ENCODE results near the gene ALG6. TPM values are rescaled to one million over a fixed set of nuclear protein-coding genes. Genes with fewer than 3 reads are reported as not detected.

Gene ALG6
- total and polyA plus RNA-seq, 7 donors: 3.3 to 6.9 (median 4.2) TPM

DNA sequence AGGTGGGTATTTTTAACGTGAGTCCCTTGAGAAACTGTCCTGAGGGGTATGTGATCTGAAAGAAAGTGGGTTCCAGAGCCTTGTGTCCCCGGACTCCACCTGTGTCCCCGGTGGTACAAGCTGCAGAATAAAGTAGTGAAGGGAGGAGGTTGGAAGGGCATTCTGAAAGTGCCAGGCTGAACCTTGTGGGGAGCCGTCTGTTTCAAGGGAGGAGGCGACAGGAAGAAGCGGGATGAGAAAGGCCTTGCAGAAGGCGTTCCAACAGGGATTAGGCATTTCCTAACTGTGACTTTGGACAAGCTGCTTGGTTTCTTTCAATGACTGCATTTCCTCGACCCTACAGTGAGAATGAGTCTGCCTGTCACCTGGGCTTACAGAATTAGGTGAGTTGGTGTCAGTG, 39.3 kb upstream of the ALG6 start:
- intact Hi-C loops (cut with DNase I): loop anchor here in 1 of 2 donors (10.0 kb wide), 1 partner anchor 117 kb away; no protein-coding TSS in a partner anchor
- H3K27me3 ChIP-seq (ENCODE audit: insufficient read depth in 3 of 3, low read length in 2 of 3): peaks cover 3 to 99% (median 52%) of the 10 kb centered on the region in 3 donors

GRCh38 chr1:63328781-63329180, 38.6 kb upstream of the ALG6 start:
- Histone ChIP-seq H3K27me3 (ENCODE audit: insufficient read depth in 3 of 3, low read length in 2 of 3) (peaks cover 3 to 99% (median 51%) of the 10 kb centered on the region in 3 donors), H3K4me3 (no peak overlapping the region), H3K4me1 (peaks cover 11% of the 10 kb centered on the region), H3K27ac (no peak overlapping the region), H3K36me3 (ENCODE audit: insufficient read depth in 1 of 2, low read depth in 1 of 2) (no peaks in the 10 kb centered on the region), H3K9me3 (no peaks in the 10 kb centered on the region)
- DNase-seq (no peak), ATAC-seq (no peak)
- intact Hi-C loops (cut with DNase I): loop anchor here (1.0 to 10.0 kb wide), 2 partner anchors 34 to 116 kb away; no protein-coding TSS in a partner anchor
- TF ChIP-seq CTCF (IDR thresholded peaks at IDR 0.05): no peak
- 86 to 92% (median 90%) methylated on average over 9 of the region's 9 CpGs for WGBS, 3 donors

More for the DNA sequence above, 39.3 kb upstream of the ALG6 start:
- H3K9me3 ChIP-seq: no peaks in the 10 kb centered on the region
- no peak for DNase-seq
- H3K36me3 ChIP-seq (ENCODE audit: insufficient read depth in 1 of 2, low read depth in 1 of 2): no peaks in the 10 kb centered on the region
- no peak overlapping the region for H3K27ac ChIP-seq
- peaks cover 11% of the 10 kb centered on the region for H3K4me1 ChIP-seq
- TF ChIP-seq CTCF (IDR thresholded peaks at IDR 0.05): no peak
- no peak for ATAC-seq
- 64 to 73% (median 70%) methylated on average over 8 of the region's 8 CpGs for WGBS, 3 donors
- no peak overlapping the region for H3K4me3 ChIP-seq

DNA sequence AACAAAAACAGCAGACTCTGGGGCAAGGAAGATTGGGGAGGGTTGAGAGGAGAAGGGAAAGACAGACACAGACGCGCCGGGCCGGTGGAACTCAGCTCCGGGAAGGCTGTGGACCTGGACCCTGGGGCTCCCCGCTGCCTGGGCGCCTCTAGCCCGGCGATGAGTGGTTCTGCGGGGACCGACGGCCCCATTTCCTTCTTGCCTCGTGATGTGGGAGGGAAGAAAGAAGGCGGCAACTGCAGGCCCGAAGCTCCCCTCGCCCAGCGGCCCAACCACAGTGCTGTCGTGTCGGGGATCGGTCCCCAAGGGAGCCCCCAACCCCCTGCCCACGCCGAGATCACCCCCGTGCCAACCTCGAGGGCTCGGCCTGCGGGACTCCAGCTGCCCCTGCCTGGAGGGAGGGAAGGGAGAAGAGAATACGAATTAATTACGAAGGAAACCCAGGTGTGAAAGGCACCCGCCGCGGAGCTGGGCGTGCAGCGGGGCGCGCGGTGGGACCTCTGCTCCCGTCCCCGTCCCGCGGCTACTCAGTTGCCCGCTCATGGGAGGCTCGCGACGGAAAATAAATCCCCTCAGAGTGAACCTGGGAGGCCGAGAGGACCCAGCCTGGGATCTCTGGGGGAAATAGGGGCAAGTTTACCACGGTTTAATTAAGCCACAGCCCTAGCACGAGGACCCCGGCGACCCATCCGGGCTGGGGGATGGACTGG, 37.7 kb upstream of the ALG6 start:
- intact Hi-C loops (cut with DNase I): loop anchor here (1.0 to 10.0 kb wide), 2 partner anchors 33 to 115 kb away; no protein-coding TSS in a partner anchor
- Histone ChIP-seq H3K4me3 (peak overlapping the region; percentile 2), H3K4me1 (peaks cover 4% of the 10 kb centered on the region), H3K27ac (no peak overlapping the region), H3K36me3 (ENCODE audit: insufficient read depth in 1 of 2, low read depth in 1 of 2) (no peaks in the 10 kb centered on the region), H3K27me3 (ENCODE audit: insufficient read depth in 3 of 3, low read length in 2 of 3) (peaks cover 3 to 94% (median 43%) of the 10 kb centered on the region in 3 donors), H3K9me3 (no peaks in the 10 kb centered on the region)
- ATAC-seq (no peak), DNase-seq (no peak)
- WGBS, 3 donors: 8 to 13% (median 12%) methylated on average over 49 to 50 of the region's 50 CpGs
- TF ChIP-seq CTCF (IDR thresholded peaks at IDR 0.05): no peak

- no peak for TF ChIP-seq CTCF (IDR thresholded peaks at IDR 0.05)
- peaks cover 3 to 90% (median 43%) of the 10 kb centered on the region in 3 donors for H3K27me3 ChIP-seq (ENCODE audit: insufficient read depth in 3 of 3, low read length in 2 of 3)
- intact Hi-C loops (cut with DNase I): no loop called here
- WGBS, 3 donors: 6 to 10% (median 9%) methylated on average over 28 of the region's 28 CpGs
- H3K4me3 ChIP-seq: peak overlapping the region; percentile 2
- peaks cover 4% of the 10 kb centered on the region for H3K4me1 ChIP-seq
- H3K9me3 ChIP-seq: no peaks in the 10 kb centered on the region
- no peak for DNase-seq
- no peak overlapping the region for H3K27ac ChIP-seq
- no peaks in the 10 kb centered on the region for H3K36me3 ChIP-seq (ENCODE audit: insufficient read depth in 1 of 2, low read depth in 1 of 2)
- no peak for ATAC-seq
These were observed 37.0 kb upstream of the ALG6 start for GRCh38 chr1:63330331-63330916.

All from psoas muscle (tissue), 8 donors.